GM21529 (cell line): ENCODE measurements around the gene UBQLNL.

Experiments
- ATAC-seq: cut with Tn5 transposase; IDR thresholded peaks from one replicate; pipeline ENCODE4 v1.9.1; 2021; ENCODE audit not compliant: unreplicated experiment

Gene UBQLNL

DNA sequence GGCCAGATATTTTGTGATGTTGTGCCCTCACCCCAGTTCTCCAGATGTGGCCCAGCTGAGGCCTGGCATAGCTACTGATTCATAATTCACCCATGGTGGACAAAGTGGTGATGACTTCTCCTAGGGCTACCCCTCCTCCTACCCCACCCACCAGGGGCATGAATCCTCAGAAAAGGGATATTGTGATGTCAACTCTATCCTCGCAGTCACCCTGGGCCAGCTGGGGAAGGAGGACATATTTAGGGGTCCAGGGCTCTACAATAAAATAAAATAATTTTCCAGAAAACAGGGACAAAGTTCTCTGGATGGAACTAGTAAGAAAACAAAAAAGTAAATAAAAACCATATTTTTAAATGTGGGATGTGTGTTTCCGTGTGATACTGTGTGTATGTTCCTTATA, at the start of gene UBQLNL:
UBQLNL (minus strand) TSS at position 101 of the 400 bp plus-strand sequence. CDS start 258 bp downstream, outside the sequence.
- no peak for ATAC-seq

DNA sequence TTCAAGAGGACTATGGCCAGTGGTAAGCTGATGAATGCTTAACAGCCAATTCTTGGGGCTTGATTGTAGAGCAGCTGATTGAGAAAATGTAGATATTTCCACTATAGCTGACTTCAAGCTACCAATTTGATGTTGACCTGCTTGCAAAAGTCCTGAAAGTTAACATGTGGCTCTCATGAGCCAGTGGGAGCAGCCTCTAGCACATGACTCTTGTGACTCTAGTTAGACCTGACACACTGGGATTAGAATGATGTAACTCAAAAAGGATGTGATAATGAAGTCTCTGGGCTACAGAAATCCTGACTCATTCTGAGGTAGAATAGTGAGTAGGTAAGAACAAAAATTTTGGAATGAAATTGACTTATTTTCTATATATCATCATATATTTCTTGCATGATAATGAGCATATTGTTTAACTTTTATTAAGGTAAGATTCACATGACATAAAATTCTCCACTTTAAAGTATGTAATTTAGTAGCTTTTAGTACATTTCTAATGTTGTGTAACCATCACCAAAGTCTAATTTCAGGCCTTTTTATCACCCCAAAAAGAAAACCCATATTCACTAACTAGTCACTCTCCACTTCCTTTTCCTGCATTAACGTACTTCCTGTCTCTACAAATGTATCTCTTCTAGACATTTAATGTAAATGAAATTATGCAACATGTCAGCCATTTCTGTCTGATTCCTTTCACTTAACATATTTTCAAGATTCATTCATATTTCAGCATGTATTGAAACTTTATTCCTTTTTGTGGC, 47.9 kb upstream of the UBQLNL start:
- ATAC-seq = no peak

GRCh38 chr11:5557751-5558150, 41.3 kb upstream of the UBQLNL start:
- ATAC-seq = no peak

GRCh38 chr11:5556596-5557188, 40.2 kb upstream of the UBQLNL start:
- no peak for ATAC-seq

DNA sequence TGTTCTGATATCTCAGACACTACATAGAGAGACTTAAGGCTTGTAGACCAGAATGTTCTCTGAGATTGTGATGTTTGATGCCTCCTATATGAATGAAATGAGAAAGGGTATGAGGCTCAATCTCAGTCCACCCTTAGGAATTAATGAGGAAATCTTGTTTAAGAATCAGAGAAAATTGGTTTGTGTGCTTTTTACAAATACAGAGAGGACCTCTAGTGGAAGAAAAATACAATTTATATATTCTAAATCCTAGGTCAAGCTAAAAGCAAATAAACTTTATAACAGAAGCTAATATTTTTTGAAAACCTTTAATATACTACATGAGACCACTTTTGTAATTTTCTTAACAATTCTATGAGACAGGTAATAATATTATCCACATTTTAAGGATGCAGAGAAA, 36.8 kb upstream of the UBQLNL start:
- ATAC-seq = no peak

GRCh38 chr11:5550440-5551095, 34.1 kb upstream of the UBQLNL start:
- ATAC-seq = no peak

DNA sequence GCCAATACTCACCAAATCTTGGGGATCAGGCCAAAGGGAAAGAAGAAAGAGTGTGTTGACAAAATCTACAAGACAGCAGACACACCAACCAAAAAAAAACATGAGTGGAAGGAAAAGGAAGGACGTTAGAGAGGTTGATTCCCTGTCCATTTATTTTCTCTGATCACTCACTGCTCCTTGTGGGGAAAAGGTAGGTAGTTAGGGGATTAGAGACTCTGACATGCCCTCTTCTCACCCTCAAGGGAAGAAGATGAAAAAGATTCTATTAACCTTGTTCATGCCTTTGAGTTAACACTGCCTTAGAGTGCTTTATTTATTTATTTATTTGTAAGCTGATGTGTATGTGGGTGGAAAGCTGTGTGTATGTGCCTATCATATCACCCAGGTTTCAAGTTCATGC, 31.9 kb upstream of the UBQLNL start, which contains the start of gene OR52H1:
OR52H1 (minus strand) TSS at position 101 of the 400 bp plus-strand sequence. CDS start 3,035 bp downstream, outside the sequence.
- no peak for ATAC-seq

GRCh38 chr11:5547982-5548381, 31.5 kb upstream of the UBQLNL start:
- ATAC-seq = peak; percentile 54

DNA sequence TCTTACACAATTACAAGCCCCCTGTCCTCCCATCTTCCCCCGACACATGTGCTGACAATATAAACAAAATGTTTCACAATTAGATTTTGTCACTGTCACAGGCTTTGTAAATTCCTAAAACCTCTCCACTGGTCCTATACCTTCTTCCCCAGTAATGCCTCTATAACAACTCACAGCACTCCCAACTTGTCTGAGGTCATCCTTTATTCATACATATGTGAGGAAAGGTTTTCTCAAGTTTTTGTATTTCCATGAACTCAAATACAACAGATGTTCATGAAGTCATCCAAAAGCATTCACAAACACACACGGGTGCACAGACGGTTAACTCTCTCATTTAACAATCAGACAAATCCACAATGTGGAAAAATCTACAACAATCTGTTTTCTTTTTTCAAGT, 30.0 kb upstream of the UBQLNL start:
- ATAC-seq = no peak

DNA sequence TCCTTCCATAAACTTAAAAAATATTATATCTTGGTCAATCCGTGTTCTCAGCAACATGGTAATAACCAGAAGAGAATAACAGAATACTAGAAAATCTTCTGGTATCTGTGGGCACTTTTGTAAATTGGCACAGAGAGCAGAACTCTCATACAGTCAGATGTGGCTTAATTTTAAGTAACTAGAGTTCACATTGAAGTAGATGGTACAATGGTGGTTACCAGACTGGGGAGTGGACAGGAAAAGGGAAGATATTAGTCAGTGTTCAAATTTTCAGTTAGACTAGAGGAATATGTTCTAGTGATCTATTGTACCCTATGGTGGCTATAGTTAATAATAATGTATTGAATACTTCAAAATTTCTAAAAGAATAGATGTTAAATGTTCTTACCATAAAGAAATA, 24.9 kb upstream of the UBQLNL start:
- ATAC-seq = no peak

DNA sequence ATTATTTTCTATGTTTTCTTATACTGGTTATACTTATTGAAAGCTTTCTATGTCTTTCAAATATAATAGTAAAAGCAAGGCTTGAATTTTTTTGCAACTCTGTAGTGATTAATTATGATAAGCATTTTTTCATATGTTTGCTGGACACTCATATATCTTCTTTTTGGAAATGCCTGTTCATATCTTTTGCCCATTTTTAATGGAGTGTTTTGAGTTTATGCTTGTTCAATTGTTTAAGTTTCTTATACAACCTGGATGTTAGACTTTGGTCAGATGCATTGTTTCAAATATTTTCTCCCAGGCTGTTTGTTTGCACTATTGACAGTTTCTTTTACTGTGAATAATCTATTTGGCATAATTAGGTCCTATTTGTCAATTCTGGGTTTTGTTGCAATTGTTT, 20.0 kb upstream of the UBQLNL start:
- no peak for ATAC-seq

GRCh38 chr11:5534046-5534445, 17.5 kb upstream of the UBQLNL start:
- no peak for ATAC-seq

DNA sequence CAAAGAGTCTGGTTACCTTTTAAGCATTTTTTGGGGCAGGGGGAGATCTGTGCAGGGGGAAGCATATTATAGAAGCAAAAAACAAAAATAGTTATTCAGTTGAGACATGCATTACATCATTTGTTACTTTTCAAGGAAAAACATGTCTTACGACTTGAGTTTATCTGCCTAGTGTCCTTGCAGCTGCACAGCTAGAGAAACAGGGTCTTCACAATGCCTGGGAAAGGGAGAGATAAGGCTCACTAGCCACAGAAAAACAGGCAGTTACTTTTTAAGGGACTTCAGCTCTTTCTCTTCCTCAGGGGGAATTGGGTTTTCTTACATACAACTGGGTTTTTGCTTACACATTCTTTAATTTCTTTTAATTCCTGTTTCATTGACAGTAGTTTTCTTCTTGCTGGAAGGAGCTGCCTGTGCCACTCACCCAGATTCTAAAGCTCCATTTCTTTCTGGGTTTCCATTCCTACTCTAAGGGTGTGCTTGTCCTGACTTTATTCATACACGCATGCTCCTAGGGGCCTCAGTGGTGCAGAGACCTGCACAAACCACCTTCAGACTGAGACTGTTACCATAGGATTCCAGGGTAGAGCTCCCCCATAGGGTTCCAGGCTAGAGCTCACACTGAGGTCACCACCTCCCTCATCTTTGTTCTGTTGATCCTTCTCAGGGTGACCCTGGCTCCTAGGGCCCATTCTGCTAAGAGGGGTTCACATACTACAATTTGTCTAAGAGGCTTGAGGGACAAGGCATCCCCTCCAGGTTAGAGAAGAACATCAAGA, 14.7 kb upstream of the UBQLNL start:
- no peak for ATAC-seq

GRCh38 chr11:5528495-5528894, 12.0 kb upstream of the UBQLNL start:
- ATAC-seq = no peak

DNA sequence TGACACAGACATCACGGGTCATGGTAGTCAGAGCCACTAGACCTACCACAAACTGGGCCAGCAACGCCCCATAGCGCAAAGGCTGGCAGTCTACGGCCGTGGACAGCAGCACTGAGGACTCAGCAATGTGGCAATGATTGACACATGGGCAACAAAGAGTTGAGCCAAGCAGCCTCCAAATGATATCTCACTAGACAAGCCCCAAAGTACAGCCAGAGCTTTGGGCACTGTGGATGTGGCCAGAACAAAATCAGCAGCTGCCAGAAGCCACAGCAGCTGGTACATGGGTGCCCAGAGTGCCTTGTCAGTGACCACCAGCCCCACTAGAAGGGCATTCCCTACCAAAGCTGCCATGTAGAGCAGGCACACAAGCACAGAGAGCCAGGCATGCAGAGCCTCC, 11.2 kb upstream of the UBQLNL start:
- ATAC-seq = no peak

DNA sequence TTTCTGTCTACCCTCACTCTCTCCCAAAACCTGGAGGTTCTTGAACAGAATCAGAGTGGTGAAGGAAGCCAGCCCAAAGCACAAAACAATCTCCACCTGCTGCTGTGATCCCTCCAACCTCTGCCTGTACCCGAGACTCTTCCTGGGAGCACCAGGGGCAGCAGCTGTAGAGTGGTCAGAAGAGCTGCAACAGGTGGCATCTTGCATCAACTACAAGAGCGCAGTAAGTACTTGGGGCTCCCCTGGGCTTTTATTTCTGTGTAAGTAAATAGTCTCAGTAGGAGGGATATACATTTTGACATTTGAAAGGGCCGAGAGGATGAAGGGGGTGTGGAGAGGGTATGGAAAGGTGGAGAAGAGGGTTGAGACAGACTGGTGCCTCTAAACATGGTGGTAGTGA, 8.3 kb upstream of the UBQLNL start:
- no peak for ATAC-seq

- no peak for ATAC-seq
Measured at GRCh38 chr11:5522308-5522707, 5.8 kb upstream of the UBQLNL start.

GRCh38 chr11:5521540-5521939, 5.0 kb upstream of the UBQLNL start:
- ATAC-seq = no peak

DNA sequence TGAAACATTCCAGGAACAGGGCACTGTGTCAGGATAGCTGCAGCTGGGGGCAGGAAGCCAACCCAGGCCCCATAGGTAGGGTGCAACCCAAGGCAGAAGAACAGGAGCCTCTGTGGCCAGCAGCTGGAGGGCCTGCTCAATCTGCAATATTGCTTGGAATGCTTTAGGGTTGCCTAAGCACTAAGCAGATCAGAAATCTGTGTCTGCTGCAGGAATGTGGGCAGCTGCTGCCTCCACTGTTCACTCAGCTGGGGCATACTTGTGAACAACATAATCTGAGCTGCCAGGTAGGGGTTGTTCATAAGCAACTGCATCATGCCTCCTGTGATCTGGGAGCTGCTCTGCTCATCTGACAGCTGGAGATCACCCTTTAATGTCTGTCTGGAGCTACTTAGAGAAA, 1.7 kb downstream of the UBQLNL start:
- no peak for ATAC-seq

DNA sequence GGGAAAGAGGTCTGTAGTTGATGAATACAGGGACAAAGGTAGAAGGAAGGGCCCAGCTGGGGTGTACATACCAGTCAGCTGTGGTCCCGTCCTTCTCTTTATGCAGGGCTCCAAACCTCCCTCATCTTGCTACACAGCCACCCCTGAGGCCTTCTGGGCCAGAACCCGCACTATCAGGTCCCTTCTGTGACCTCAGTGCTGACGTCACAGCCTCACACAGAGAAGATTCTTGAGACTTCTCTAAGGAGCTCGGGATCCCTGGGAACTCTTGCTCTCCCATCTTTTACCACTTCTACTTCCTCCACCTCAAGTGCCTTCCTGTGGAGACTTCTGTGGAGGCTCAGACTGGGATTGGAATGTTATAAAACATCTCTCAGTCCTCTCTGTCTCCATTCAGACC, 6.7 kb downstream of the UBQLNL start, which contains the start of gene UBQLN3:
UBQLN3 (minus strand) TSS at position 155 of the 400 bp plus-strand sequence. CDS start 399 bp downstream, outside the sequence.
- ATAC-seq = no peak

- ATAC-seq = no peak
Measured at GRCh38 chr11:5508605-5509004, 7.9 kb downstream of the UBQLNL start.
